Stomach (tissue), 4 donors: ENCODE data around the gene AGAP1.

Source experiments
- CTCF ChIP-seq, 7 experiments: fragments of 450-650 bp in 4 of 7; fragments of 200-600 bp in 3 of 7; sonication (generic) in 3 of 7; IDR thresholded peaks; one replicate each; pipeline ENCODE4 v1.5.1; 2016 to 2019; ENCODE audit warnings: antibody characterized with exemption in 7 of 7, control low read depth in 2 of 7, mild to moderate bottlenecking in 1 of 7
- EP300 ChIP-seq: sonication (generic); formaldehyde crosslinking; IDR thresholded peaks from one replicate; pipeline ENCODE4 v1.6.1; 2017; ENCODE audit warnings: antibody characterized with exemption

GRCh38 chr2:235575431-235575830 lies 81.6 kb downstream of the AGAP1 start:
- no peak for TF ChIP-seq CTCF (IDR thresholded peaks at IDR 0.05)
- TF ChIP-seq EP300 = no peak
